ENCODE data around the gene RIN3.

DNA sequence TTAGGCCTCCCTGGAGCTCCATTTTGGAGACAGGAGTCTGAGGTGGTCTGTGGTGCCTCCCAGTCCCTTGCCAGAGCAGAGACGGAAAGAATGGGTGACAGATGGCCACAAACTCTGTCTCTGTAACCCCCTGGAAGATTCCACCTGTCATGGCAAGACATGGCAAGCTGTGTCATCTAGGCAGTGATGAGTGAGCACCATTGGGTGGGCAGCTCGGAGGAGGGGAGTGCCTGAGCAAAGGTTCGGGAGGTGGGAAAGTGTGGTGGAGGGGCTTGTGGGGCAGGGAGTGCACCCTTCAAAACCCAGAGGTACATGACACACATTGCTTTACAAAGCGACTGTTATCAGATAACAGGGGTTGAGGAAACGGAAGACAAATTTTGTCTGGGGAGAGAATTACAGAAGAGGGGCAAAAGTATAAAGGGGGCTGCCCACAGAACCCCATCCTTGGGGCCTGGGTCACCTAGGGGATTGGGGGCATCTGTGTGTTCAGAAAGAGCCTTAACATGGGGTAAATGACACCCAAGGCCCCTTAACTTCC is 3.5 kb downstream of the RIN3 start:
- TF ChIP-seq PKNOX1 (IDR thresholded peaks at IDR 0.05), result no peak
- TF ChIP-seq FOXA1 (IDR thresholded peaks at IDR 0.05), result no peak
- TF ChIP-seq NFRKB (IDR thresholded peaks at IDR 0.05), result no peak
- no peak for TF ChIP-seq FOXM1 (IDR thresholded peaks at IDR 0.05; ENCODE audit: borderline replicate concordance)
- no peak for TF ChIP-seq HDGF (IDR thresholded peaks at IDR 0.05; ENCODE audit: borderline replicate concordance)
- TF ChIP-seq SP1 (IDR thresholded peaks at IDR 0.05), result no peak
- TF ChIP-seq SUZ12 (IDR thresholded peaks at IDR 0.05), result no peak
- no peak for TF ChIP-seq ARNT (IDR thresholded peaks at IDR 0.05)
- TF ChIP-seq BHLHE40 (IDR thresholded peaks at IDR 0.05; ENCODE audit: borderline replicate concordance), result no peak
- no peak for TF ChIP-seq ELF4 (IDR thresholded peaks at IDR 0.05)
- no peak for TF ChIP-seq LEF1 (IDR thresholded peaks at IDR 0.05; ENCODE audit: borderline replicate concordance)
- TF ChIP-seq FOXK2 (IDR thresholded peaks at IDR 0.05), result no peak
- no peak for TF ChIP-seq CTBP1 (IDR thresholded peaks at IDR 0.05; ENCODE audit: borderline replicate concordance)
- TF ChIP-seq TARDBP (IDR thresholded peaks at IDR 0.05), result no peak
